SKM-1 (cell line): ENCODE data around the gene LRRC15.

Source experiments
- DNase-seq: peaks from one replicate; lab custom pipeline; 2025; ENCODE audit not compliant: unreplicated experiment; lab: John Stamatoyannopoulos, UW

The LRRC15 gene

DNA sequence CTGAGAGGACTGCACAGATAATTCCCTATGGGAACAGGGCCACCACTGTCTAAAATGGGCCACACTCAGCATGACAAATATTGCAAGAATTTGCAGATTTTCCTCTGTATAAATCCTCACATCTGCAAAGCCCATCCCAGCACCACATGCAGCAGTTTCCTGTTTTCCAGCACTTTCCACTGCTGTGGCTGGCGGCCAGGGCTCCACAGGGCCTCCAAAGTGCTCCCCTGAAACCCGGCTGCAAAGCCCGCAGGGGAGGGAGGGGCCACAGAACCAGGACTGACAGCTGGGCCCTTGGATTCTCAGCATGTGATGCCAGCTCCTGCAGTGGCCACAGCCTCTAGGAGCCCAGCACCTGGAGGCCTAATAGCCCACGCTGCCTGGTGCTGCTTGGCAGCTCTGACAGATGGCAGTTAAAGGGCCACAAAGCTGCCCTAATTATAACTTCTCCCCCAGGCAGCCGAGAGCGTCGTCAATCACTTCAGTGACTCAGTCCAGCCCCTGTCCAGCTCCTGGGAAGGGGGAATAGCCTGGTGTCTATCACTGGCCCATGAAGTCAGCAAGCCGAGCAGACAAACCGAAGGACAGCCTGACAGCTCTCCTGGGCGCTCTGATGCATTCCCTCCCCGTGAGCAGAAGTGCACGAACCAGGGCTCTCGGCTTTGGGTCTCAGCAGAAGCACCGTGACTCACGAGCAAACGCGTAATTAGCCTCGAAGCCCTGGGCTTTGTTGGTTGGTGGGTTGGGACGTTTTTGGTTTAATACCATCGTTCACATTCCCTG lies 4.7 kb downstream of the LRRC15 start:
- no peak for DNase-seq

DNA sequence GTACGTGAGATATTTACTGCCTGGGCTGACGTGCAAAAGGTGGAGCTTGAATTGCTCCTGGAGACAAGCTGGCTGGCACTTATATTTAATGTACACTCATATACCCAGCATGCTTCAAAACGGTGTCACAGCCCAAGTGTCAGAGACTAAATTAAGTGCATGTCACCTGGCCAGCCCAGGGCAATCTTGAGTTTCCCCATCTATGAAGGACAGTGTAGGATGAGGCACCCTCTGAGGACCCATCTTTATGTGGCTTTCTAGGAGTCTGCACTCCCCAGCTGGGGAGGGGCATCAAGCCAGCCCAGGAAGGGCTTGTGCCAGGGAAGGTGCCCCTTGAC lies 5.3 kb downstream of the LRRC15 start:
- DNase-seq = no peak

- no peak for DNase-seq
Measured at GRCh38 chr3:194360568-194360967, 9.0 kb downstream of the LRRC15 start.

GRCh38 chr3:194357681-194358080 lies 11.9 kb downstream of the LRRC15 start:
- no peak for DNase-seq

DNA sequence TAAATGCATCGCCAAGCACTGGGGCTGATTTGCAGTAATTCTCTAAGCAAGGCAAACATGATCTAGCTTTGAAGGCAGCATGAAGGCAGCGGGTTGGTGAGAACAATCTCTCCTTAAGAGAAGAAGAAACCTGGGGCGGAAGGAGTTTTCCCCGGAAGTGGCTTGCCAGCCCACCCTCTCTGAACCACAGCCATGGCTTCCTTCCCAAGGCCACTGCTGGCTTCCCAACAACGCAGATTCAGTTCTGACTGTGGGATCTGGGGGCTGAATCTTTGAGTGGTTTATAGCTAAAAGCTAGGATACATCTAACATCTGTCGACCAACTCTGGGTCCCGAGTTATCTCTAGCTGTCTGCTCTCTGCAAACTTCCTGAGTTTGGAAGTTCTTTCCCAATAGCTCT lies 14.2 kb downstream of the LRRC15 start:
- no peak for DNase-seq

DNA sequence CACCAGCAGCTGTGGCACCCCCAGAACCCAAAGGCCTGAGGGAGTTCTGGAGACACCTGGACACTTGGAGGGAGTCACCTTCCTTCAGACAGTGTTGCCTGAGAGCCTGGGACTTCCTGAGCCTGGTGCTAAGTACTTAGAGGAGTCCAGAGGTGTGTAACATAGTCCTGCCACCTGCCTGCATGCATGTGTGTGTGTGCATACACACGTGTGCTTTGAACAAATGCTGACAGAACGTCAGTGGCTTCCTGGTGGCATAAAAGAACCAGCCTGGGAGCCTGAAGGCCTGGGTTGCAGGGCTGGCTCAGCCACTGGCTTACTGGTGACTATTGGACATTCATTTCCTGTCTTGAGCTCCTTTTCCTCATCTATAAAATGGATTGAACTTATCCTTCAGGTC lies 15.2 kb downstream of the LRRC15 start:
- DNase-seq = no peak

DNA sequence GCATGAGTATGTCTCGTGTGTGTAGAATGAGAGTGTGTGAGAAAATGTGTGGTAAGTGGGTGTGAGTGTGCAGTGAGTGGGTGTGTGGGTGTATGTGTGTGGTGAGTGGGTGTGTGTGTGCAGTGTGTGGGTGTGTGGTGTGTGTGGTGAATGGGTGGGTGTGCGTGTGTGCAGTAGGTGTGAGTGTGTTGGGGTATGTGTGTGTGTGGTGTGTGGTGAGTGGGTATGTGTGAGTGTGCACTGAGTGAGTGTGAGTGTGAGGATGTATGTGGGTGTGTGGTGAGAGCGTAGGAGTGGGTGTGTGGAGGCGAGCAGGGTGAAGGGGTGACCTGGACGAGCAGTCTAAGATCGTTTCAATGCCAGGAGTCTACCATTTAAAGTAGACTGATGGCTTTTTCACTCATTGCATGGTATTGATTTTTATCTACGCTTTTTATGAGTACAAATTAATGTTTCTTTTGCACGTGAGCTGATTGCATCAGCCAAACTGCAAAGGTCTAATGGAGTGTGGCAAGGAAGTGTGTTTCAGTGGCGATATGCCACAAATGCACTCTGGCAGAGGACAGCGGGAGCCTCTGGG lies 16.8 kb downstream of the LRRC15 start:
- no peak for DNase-seq

DNA sequence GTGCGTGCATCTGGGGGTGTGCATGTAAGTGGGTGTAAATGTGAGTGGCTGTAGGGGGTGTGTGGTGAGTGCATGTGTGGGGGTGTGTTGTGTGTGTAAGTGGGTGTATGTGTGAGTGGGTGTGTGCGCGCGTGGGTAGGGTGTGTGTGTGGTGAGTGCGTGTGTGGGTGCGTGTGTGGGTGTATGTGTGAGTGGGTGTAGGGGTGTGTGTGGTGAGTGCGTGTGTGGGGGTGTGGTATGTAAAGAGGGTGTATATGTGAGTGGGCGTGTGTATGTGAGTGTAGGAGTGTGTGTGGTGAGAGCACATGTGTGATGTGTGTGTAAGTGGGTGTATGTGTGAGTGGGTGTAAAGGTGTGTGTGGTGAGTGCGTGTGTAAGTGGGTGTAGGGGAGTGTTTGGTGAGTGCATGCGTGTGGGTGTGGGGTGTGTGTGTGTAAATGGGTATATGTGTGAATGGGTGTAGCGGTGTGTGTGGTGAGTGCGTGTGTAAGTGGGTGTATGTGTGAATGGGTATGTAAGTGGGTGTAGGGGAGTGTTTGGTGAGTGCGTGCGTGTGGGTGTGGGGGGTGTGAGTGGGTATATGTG lies 17.5 kb downstream of the LRRC15 start:
- no peak for DNase-seq

DNA sequence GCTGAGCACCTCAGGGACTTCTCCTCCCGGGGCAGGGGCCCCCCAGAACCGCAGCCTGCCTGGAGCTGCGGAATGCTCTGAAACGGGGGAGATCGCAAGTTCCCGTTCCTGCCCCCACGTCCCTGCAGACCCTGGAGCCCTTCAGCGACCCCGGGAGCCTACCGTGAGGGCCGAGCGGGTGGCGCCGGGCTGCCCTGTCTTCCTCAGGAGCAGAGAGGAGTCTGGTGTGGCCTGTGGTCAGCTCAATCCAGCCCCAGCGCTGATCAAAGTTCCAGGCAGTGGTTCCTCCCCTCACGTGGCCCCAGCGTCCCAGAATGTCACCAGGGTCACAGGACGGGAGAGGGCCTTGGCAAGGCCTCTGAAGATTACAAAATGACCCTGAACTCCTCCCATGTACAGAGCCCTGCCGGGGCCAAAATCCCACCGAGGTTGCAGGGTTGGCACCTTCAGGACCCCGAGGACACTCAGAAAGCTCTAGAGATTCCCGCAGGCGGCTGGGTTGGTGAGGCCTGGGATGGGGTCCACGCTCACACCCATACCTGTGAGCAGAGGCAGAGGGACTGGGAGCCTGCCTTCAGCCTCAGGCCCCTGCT lies 18.4 kb downstream of the LRRC15 start, which contains the start of gene CPN2:
CPN2 (minus strand) TSS at position 249 of the 593 bp plus-strand sequence. CDS start 8,626 bp downstream, outside the sequence.
- DNase-seq = no peak

- DNase-seq = no peak
Measured at GRCh38 chr3:194350726-194351071, 18.8 kb downstream of the LRRC15 start.

- DNase-seq = no peak
Measured at GRCh38 chr3:194348354-194348753, 21.2 kb downstream of the LRRC15 start.

DNA sequence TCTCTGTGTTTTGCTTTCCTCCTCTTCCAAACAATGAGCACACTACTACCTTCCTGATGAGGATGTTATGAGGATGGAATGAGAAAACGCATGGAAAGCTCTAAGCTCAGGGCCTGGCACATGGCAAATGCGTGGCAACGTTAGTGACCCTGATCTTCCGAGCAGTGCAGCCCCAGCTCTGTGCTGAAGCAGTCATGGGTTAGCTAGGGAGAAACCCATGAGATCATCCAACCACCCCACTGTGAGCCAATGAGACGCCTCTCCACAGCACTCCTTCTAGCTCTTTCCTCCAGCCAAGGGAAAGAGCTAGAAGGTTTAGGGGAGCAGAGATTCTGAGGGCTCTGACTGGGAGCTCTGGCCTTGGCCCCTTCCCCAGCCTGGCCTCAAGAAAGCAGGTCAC lies 22.9 kb downstream of the LRRC15 start:
- DNase-seq = no peak

- no peak for DNase-seq
Measured at GRCh38 chr3:194346035-194346434, 23.5 kb downstream of the LRRC15 start.

DNA sequence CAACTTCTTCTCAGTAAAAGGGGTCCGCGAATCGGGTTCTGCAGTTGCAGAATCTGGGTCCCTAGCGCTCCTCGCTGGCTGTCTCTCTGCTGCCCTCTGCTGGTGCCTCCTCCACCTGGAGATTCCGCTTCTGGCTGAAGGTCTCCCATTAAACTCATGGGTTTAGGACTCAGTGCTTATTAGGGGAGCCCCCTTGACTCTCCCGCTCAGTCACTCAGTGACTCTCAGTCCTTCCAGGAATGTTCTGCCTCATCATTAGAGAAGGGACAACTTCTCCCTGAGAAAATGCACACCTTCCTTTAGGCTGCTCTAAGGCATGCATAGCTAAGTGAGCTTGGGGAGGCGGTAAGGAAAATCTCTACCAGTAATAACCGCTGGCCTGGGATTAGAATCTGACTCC lies 25.5 kb downstream of the LRRC15 start:
- DNase-seq = peak; percentile 51

- no peak for DNase-seq
Measured at GRCh38 chr3:194343561-194343893, 26.0 kb downstream of the LRRC15 start.

DNA sequence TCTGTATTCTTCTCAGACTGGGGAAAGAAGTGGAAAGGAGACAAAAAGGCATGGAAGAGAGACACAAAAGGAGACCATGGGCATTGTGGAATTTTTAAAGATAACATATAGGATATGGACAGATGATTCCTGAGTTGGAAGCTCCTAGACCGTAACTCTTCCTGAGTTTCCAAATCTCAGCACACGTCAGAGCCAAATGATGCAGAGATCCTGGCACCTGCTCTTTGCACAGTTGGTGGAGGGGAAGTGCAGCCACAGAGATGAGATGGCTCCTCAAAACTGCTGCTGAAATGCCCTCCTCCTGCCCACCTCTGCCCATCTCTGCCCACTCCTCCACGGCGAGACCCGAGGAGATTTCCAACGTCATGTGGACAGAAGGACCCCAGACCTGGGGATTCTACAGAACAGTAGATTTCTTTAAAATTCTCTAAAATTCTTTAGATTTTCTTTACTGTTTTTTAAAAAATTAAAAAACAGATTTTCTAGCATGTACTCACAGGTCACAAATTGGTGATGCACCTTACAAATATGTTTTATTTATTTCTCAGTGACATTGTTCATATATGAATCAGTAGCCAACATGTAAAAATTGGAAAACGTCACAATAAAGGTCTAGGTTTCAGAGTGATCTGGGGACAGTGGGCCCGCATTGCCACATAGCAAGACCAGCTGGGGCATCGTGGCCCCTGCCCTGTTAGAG lies 26.5 kb downstream of the LRRC15 start:
- DNase-seq = no peak

GRCh38 chr3:194340757-194341400 lies 28.7 kb downstream of the LRRC15 start:
- no peak for DNase-seq

DNA sequence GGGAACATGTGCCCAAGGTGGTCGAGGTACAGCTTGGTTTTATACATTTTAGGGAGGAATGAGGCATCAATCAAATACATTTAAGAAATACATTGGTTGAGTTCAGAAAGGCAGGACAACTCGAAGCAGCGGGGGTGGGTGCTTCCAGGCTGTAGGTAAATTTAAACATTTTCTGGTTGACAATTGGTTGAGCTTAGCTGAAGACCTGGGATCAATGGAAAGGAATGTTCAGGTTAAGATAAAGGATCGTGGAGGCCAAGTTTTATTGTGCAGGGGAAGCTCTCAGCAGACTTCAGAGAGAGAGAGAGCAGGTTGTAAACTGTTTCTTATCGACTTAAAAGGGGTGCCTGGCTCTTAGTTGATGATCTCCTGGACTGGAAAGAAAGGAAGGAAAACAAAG lies 29.7 kb downstream of the LRRC15 start:
- DNase-seq = no peak

DNA sequence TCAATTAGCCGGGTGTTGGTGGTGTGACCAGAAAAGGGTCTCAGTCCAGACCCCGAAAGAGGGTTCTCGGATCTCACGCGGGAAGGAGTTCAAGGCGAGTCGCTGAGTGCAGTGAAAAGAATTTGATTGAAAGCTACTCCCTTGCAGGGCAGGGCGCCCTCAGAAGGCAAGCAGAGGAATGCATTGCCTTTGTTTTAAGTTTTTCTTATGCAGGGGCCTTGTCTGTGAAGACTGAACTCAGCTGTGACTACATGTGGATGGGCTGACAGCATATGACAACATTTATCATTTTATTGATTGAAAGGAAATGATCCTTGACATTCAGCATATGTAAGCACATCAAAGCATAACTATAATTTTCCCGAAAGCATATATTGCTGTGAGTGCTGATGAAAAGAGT lies 30.2 kb downstream of the LRRC15 start:
- no peak for DNase-seq

DNA sequence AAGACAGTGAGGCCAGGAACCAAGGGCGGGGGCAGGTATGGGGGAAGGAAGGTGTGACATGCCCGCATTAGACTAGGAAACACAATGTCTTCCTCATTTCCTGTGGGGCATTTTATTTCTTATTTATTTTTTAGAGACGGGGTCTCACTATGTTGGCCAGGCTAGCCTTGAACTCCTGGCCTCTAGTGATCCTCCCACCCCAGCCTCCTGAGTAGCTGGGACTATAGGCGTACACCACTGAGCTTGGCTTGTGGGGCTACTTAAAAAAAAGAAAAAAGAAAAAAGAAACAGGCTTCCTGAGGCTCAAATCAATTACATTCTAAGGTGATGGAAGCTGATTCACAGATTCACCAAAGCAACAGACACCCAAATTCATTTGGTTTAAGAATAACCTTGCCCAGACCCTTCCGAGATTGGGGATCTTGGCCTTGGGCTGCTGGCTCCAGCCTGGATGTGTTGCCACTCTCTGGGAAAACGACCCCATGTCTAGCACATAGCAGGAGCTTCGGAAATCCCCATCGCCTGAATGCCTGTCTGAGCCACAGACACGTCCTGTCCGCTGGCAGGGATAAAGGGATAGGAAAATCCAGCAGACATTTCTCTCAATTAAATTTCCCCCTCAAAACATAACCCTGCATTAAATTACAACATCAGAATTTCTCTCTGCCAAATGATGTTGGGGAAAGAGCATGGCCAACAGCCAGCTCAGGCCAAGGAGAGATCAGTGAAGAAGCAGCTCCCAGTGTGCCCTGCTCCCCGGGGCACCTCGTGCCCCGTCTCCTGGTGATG lies 31.4 kb downstream of the LRRC15 start:
- DNase-seq = no peak
